Breast epithelium (tissue), 4 donors: ENCODE measurements around the gene PRKN. TPM values are rescaled to one million over a fixed set of nuclear protein-coding genes. Genes with fewer than 3 reads are reported as not detected.
"Not testable (repeated sequence)": the region's sequence is repeated elsewhere in the genome, so short reads cannot be mapped to it uniquely, and the experiment has no call there.

Experiments used
- DNase-seq, 2 donors: peaks; one replicate each; pipeline ENCODE4 v3.0.0-alpha.2; 2019; ENCODE audit warnings: low spot score in 2 of 2
- H3K27ac ChIP-seq, 2 donors: fragments of 200-600 bp; sonication (generic) in 1 of 2; one replicate each; pipeline ENCODE4 v1.5.1; 2016 to 2019; ENCODE audit warnings: mild to moderate bottlenecking in 1 of 2
- H3K27me3 ChIP-seq, 2 donors: fragments of 200-600 bp; sonication (generic) in 1 of 2; one replicate each; pipeline versions ENCODE4 v1.5.1 to v1.6.0; 2017 to 2019; ENCODE audit warnings: control low read depth in 1 of 2, mild to moderate bottlenecking in 1 of 2
- H3K36me3 ChIP-seq: fragments of 200-600 bp; one replicate; pipeline ENCODE4 v1.5.1; 2019
- H3K4me1 ChIP-seq, 2 donors: fragments of 200-600 bp; sonication (generic); one replicate each; pipeline ENCODE4 v1.5.1; 2016 to 2019; ENCODE audit warnings: control low read depth in 1 of 2
- H3K4me3 ChIP-seq, 3 donors: fragments of 200-600 bp; sonication (generic); 1 replicate in 2 of 3; 2 replicates in 1 of 3; pipeline ENCODE4 v1.5.1; 2016 to 2019; ENCODE audit warnings: mild to moderate bottlenecking in 3 of 3, moderate library complexity in 2 of 3
- H3K9me3 ChIP-seq, 2 donors: fragments of 200-600 bp; sonication (generic) in 1 of 2; one replicate each; pipeline ENCODE4 v1.5.1; 2016 to 2019; ENCODE audit warnings: control low read depth in 1 of 2
- CTCF ChIP-seq, 3 donors: fragments of 450-650 bp; IDR thresholded peaks; one replicate each; pipeline ENCODE4 v1.5.1; 2016 to 2017; ENCODE audit warnings: antibody characterized with exemption in 3 of 3, mild to moderate bottlenecking in 3 of 3, moderate library complexity in 3 of 3
- POLR2A ChIP-seq: fragments of 450-650 bp; IDR thresholded peaks from one replicate; pipeline ENCODE4 v1.6.1; 2016; ENCODE audit warnings: antibody characterized with exemption, mild to moderate bottlenecking, moderate library complexity
- POLR2AphosphoS5 ChIP-seq, 3 donors: sonication (generic); formaldehyde crosslinking; IDR thresholded peaks; one replicate each; pipeline ENCODE4 v1.6.1; 2017; ENCODE audit warnings: antibody characterized with exemption in 3 of 3
- intact Hi-C: fragments of 100-400 bp; cut with DNase I; formaldehyde crosslinking; loops from one replicate; pipeline ENCODE4 v1.15.1; 2023; ENCODE audit warnings: low total_unique reads
- total RNA-seq, 3 donors: library from RNA; depleted of rRNA; stranded (reverse); fragments of >200 nt; gene quantifications; one replicate each; pipeline ENCODE4 v1.1.0, GENCODE V29; 2016

Gene PRKN
- total RNA-seq, 3 donors from 2014 or later = 7.2 to 19.0 (median 11.2) TPM

GRCh38 chr6:161318456-161318855 is 1409.1 kb downstream of the PRKN start:
- H3K4me3 ChIP-seq = no peak overlapping the region
- H3K36me3 ChIP-seq = no peaks in the 10 kb centered on the region
- intact Hi-C loops = no loop called here

GRCh38 chr6:161316531-161316930 is 1411.0 kb downstream of the PRKN start:
- TF ChIP-seq POLR2A (no peak), CTCF (IDR thresholded peaks at IDR 0.05) (no peak)
- intact Hi-C loops = no loop called here

More at GRCh38 chr6:161318456-161318855, 1409.1 kb downstream of the PRKN start:
- Histone ChIP-seq H3K27me3 (no peaks in the 10 kb centered on the region), H3K9me3 (no peaks in the 10 kb centered on the region), H3K27ac (peak overlapping the region in 1 of 2 donors; percentile 68), H3K4me1 (no peaks in the 10 kb centered on the region)
- TF ChIP-seq POLR2AphosphoS5 (IDR thresholded peaks at IDR 0.05) = no peak
- TF ChIP-seq POLR2A = no peak
- TF ChIP-seq CTCF (IDR thresholded peaks at IDR 0.05) = no peak
- peak in 1 of 2 donors; percentile 47 for DNase-seq

GRCh38 chr6:161315246-161315917 is 1412.2 kb downstream of the PRKN start:
- H3K4me1 ChIP-seq, intact Hi-C loops, H3K9me3 ChIP-seq, H3K27me3 ChIP-seq, H3K27ac ChIP-seq, H3K36me3 ChIP-seq, DNase-seq, H3K4me3 ChIP-seq: not testable (repeated sequence)

More at GRCh38 chr6:161316531-161316930, 1411.0 kb downstream of the PRKN start:
- Histone ChIP-seq H3K27me3 (no peaks in the 10 kb centered on the region), H3K9me3 (no peaks in the 10 kb centered on the region), H3K27ac (no peak overlapping the region), H3K36me3 (no peaks in the 10 kb centered on the region), H3K4me1 (no peaks in the 10 kb centered on the region), H3K4me3 (no peak overlapping the region)
- DNase-seq = no peak

- intact Hi-C loops, DNase-seq: not testable (repeated sequence)
These were observed 1412.9 kb downstream of the PRKN start for GRCh38 chr6:161314541-161315245.

GRCh38 chr6:161313940-161314509 is 1413.5 kb downstream of the PRKN start:
- H3K4me1 ChIP-seq = no peaks in the 10 kb centered on the region
- intact Hi-C loops = no loop called here
- H3K27ac ChIP-seq = no peak overlapping the region
- no peaks in the 10 kb centered on the region for H3K9me3 ChIP-seq
- no peak for TF ChIP-seq POLR2AphosphoS5 (IDR thresholded peaks at IDR 0.05)
- TF ChIP-seq CTCF (IDR thresholded peaks at IDR 0.05) = no peak
- no peak for TF ChIP-seq POLR2A
- no peak overlapping the region for H3K4me3 ChIP-seq
- no peaks in the 10 kb centered on the region for H3K36me3 ChIP-seq
- DNase-seq = no peak
- no peaks in the 10 kb centered on the region for H3K27me3 ChIP-seq

More at GRCh38 chr6:161314541-161315245, 1412.9 kb downstream of the PRKN start:
- not testable (repeated sequence) for H3K4me1 ChIP-seq, H3K27me3 ChIP-seq, H3K27ac ChIP-seq, H3K4me3 ChIP-seq, H3K36me3 ChIP-seq, H3K9me3 ChIP-seq

DNA sequence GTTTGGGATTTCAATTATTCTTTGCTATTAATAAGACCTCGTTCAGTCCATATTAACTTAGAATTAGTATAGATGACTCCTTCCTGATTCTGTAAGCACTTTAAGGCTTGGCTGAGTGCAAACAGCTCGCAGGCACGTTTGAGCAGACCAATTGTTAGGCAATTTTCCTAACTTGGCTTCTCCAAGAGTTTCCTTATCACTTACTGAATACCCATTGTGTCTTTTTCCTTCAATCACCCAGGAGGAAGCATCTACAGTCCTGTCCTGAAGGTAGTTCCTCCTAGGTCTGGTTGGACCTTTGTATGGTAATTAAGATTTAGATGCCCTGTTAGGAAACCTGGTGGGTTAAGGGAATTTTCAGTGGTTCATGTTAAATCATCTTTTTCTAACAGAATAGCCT is 1414.1 kb downstream of the PRKN start:
- intact Hi-C loops, DNase-seq, H3K4me1 ChIP-seq, H3K4me3 ChIP-seq, H3K27ac ChIP-seq, H3K36me3 ChIP-seq, H3K27me3 ChIP-seq, H3K9me3 ChIP-seq: not testable (repeated sequence)

- H3K4me1 ChIP-seq, DNase-seq, H3K27ac ChIP-seq, H3K27me3 ChIP-seq, H3K4me3 ChIP-seq, H3K36me3 ChIP-seq, intact Hi-C loops, H3K9me3 ChIP-seq: not testable (repeated sequence)
These were observed 1417.8 kb downstream of the PRKN start for GRCh38 chr6:161309774-161310173.
